ENCODE measurements around the gene SRR.
"Not testable (repeated sequence)": the region's sequence is repeated elsewhere in the genome, so short reads cannot be mapped to it uniquely, and the experiment has no call there.

SRR gene

GRCh38 chr17:2295575-2295974 lies 8.2 kb upstream of the SRR start:
- DNase-seq = peak; percentile 32

DNA sequence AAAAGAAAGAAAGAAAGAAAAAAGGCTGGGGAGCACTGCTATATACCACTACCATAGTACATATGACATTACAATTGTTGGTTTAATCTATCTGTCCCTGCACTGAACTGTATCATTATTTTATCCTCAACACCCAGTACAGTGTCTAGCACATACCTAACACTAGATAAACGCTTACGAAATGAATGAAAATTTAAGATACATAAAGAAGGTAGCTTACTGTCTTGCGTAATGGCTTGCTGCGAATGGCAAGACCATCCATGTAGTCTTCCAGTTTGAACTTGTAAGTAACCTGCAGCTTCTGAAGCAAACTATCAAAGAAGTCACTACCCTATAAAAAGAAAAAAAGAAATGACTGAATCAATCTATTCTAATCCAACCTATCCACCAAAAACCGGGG lies 6.7 kb upstream of the SRR start:
- no peak for DNase-seq

DNA sequence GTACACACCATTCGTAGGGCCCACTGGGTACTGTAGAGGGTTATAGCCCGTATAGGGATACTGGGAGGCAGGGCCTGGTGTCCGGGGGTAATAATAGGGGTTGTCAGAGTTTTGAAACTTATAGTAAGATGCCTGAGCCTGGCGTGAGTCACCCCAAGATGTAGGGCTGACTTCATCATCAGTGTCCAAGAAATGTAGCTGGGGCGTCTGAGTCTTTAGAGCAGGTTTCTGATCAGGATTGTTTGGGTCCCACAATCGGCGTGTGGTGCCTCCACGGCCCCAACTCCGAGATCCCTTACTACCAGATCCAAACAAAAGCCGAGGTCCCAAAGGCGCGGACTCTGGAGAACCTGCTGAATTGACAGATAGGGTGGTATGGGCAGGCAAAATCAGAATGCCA lies 4.6 kb upstream of the SRR start:
- DNase-seq = no peak

GRCh38 chr17:2299756-2300155 lies 4.0 kb upstream of the SRR start:
- no peak for DNase-seq

GRCh38 chr17:2302778-2303203 lies 959 bp upstream of the SRR start:
- no peak for DNase-seq

- DNase-seq = no peak
Observed at GRCh38 chr17:2304931-2305330, 1.2 kb downstream of the SRR start.

DNA sequence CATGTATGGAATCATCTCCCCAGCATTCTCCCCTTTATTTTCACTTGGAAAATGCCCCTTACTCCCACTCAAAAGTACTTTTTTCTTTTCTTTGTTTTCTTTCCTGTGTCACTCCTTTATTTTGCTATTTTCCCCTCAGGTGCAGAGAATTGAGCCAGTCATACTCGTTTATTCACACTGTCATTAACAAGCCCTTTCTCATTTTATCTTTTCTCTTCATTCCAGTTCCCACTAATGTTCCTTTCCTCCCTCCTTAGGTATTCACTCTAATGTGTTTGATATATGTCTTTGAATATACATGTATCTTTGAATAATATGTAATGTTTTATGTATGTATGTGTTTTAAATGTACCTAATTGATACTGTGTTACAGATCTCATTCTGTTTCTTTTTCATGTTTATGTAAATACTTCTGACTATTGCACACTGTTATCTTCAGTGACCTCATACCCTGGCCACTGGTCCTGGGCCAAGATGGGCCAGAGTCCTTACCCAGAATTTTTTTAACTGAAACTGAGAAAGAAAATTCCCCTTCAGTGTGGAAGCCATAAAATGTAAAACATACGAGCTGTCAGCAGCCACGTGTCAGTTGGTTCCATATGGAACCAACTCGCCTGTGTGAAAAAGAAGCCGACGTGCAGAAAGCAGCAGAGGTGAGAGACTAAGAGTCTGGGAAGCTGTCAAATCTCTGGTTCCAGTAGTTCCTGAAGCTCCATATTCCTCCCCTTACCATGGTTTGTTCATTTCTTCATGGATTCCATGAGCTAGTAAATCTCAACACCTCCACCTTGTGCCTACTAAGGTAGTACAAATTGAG lies 5.8 kb downstream of the SRR start:
- no peak for DNase-seq

DNA sequence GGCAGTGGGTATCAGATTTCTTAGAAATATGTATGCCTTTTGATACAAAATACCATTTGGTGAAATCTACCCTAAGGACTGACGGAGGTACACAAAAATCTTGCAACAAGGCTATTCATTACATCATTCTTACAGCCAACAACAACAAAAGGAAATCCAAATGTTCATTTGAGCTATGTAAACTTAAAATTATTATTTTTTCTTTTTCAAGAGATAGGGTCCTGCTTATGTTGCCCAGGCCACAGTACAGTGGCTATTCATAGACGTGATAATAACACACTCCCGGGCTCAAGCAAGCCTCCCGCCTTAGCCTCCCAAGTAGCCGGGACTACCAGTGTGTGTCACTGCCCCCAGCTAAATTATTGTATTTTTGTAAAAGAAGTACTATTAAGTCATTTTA lies 9.0 kb downstream of the SRR start:
- no peak for DNase-seq

- DNase-seq = not testable (repeated sequence)
Observed at GRCh38 chr17:2316916-2317205, 13.1 kb downstream of the SRR start.

DNA sequence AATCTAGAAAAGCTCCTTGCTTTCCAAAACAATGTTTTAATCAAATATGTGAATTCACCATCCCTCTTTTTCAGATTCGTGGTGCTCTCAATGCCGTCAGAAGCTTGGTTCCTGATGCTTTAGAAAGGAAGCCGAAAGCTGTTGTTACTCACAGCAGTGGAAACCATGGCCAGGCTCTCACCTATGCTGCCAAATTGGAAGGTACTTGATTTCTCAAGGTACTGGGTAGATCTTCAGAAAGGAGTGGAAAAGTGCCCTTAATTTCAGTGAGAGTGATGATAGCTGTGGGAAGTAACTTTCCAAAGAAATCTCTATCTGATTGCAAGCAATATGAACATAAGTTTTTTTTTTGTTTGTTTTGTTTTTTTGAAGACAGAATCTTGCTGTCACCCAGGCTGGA lies 14.0 kb downstream of the SRR start:
- DNase-seq = no peak

- no peak for DNase-seq
Observed at GRCh38 chr17:2319051-2319450, 15.3 kb downstream of the SRR start.

DNA sequence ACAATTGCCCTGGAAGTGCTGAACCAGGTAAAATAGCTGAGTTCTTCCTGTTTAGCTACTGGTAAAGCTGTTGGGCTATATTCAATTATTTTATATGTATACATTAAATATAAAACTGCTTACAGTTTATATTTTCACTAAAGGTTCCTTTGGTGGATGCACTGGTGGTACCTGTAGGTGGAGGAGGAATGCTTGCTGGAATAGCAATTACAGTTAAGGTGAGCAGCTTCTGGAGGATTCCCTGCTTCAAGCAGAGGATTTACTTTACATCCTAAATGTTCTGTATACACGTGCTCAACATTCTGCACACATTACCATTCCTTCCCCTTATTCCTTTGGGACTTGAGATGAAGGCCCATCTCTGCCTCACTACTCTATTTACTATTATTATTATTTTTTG lies 17.6 kb downstream of the SRR start:
- no peak for DNase-seq

- DNase-seq = no peak
Observed at GRCh38 chr17:2323629-2324314, 20.0 kb downstream of the SRR start.

DNA sequence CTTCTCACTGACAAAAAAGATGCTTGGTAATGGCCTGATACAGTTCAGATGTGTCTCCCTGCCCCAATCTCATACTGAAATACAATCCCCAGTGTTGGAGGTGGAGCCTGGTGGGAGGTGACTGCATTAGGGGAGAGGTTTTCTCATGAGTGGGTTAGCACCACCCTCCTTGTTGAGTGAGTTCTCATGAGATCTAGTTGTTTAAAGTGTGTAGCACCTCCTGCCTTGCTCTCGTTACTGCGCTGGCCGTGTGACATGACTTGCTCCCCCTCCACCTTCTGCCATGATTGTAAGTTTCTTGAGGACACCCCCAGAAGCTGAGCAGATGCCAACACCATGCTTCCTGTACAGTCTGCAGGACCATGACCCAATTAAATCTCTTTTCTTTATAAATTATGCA lies 27.6 kb downstream of the SRR start:
- DNase-seq = no peak

DNA sequence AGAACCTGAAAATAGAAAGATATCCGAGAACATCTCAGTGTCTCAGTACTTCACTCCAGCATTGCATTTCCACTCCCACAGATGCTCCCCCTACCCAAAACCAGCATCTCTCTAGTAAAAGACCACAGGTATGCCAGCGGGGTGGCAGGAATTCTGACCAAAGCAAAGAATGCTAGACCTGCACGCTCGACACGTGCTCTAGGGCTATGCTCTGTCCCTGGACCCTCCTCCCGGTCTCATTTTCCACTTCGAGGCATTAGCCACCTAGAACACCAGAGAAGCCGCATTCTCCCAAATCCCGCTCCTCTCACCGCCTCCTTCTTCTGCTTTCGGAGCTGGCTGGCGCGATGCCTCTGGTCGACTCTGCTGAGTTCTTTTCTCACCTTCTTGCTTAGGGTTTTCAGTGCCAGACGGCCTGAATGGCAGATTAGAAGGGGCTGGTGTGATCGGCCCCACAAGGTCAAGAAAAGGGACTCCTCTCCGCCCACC lies 32.0 kb downstream of the SRR start:
- DNase-seq = no peak

GRCh38 chr17:2336215-2336851 lies 32.6 kb downstream of the SRR start, which contains the start of gene TSR1:
TSR1 (minus strand) TSS chr17:2336457; CDS start chr17:2336427, 30 bp downstream.
- peak; percentile 95 for DNase-seq

DNA sequence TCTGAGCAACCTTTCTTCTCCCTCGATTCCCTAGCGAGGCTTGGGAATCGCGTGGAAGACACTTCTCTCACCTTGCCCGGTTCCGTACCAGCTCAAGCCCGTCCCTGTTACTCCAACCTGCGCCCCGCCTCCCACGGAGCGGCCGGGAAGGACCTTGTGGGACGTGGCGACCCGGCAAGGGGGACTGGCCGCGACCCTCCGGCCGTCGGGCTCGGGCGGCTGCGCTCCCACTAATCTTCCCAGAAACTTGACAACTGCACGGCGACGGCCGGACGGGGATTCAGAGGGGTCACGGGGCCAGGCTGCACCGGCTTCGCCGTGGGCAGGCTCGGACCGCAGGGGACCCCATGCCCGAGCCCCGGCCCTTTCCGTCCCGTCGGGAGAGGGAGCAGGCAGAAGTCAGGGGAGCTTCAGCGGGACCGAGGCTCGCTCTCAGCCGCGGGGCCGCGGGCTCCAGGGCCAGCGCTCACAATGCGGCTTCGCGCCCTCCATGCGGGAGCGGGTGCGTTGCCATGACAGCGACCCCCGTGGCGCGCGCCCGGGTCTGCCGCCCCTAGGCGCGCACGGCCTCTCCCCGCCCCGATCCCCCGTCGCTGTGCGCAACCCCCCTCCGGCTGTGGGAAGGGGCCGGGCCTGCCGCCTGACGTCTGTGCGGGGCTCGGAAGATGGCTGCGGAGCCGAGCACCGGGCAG lies 33.2 kb downstream of the SRR start, which contains the start of gene SGSM2:
TSS of gene SGSM2 (plus strand) at position 650 of the 692 bp plus-strand sequence. CDS start 188 bp downstream, outside the sequence.
- peak; percentile 78 for DNase-seq

DNA sequence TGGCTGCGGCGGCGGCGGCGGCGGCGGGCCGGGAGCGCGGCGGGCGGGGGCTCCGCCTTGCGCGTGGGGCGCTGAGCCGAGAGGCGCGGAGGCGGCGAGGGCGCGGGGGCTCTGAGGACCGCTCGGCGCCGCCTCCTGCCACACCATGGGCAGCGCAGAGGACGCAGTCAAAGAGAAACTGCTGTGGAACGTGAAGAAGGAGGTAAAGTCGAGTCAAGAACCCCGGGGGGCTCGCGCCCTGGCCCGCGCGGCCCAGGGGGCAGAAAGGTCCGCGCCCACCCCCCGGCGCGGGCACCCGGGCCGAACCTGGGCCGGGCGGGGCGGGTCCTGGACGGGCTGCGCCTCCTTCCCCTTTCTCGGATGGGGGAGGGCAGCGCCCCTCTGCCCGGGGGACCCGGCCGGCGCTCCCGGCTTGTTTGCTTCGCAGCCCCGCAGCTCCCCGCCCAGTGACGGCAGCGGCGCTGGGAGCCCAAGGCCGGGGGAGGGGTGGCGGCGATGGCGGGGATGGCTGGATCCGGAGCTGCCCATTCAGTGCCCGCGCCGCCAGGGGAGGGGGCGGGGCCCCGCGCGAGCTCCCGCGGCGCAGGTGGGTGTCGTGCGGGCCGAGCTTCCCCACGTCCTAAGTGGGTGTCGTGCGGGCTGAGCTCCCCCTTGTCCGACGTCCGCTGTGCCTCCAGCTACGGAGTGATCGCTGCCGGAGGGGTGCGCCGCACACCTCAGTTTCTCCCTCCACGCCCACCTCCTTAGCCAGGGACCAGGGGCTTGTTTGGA lies 34.0 kb downstream of the SRR start:
- peak; percentile 76 for DNase-seq

GRCh38 chr17:2338315-2338657 lies 34.5 kb downstream of the SRR start:
- DNase-seq = peak; percentile 21

- peak; percentile 58 for DNase-seq
Observed at GRCh38 chr17:2343421-2343820, 39.7 kb downstream of the SRR start.

GRCh38 chr17:2344528-2344927 lies 40.8 kb downstream of the SRR start:
- no peak for DNase-seq

GRCh38 chr17:2346475-2346874 lies 42.7 kb downstream of the SRR start:
- no peak for DNase-seq
